Stimulated activated CD8-positive, alpha-beta memory T cell treated with anti-CD3 and anti-CD28 coated beads, Interleukin-2, amount 100 ng/mL, for 48 hours (primary cell): Measurements from ENCODE around the gene KIF2C.
"Not testable (repeated sequence)": the region's sequence is repeated elsewhere in the genome, so short reads cannot be mapped to it uniquely, and the experiment has no call there.

Experiments
- DNase-seq, 2 donors: peaks; one replicate each; pipeline ENCODE4 v3.0.0-alpha.2; 2020; ENCODE audit warnings: low read depth in 2 of 2

The KIF2C gene

DNA sequence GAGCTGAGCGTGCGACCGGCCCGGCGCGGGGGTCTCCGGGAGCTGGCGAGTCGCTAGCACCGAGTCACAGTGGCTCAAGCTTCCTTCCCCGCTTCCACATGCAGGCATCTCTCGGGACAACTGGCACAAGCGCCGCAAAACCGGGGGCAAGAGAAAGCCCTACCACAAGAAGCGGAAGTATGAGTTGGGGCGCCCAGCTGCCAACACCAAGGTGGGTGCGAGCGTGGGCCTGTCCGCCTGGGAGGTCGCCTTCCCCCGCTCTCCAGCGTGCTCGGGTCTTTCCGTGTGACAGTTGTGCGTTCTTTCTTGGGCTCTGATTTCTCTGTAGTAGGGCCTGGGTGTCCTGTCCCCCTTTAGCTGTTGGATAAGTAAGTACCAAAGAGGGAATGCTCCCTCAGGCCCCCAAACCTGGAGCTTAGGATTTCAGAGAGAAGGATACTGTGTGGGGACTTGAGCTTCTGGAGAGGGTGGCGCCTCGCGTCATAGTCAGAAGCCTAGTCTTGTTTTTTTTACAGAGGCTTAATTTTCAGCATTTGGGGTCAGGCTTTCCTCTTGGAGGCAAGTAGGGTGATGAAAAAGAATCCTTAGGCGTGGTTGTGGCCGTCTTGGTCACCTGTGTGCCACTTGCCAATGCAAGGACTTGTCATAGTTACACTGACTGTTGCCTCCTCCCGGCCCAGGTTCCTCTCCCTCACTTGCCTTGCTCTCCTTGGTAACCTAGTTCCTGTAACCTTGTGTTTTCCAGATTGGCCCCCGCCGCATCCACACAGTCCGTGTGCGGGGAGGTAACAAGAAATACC lies 36.5 kb downstream of the KIF2C start:
- DNase-seq, result no peak

DNA sequence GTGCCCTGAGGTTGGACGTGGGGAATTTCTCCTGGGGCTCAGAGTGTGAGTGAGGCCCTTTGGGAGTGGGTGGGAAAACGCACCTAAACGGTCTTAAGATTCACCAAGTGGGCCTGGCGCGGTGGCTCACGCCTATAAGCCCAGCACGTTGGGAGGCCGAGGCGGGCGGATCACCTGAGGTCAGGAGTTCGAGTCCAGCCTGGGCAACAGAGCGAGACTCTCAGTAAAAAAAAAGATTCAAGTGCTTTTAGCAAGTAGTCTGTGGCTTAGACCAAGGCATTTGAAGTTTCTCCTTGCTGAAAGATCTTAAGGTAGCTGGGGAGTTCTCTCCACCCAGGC lies 37.1 kb downstream of the KIF2C start:
- no peak for DNase-seq

DNA sequence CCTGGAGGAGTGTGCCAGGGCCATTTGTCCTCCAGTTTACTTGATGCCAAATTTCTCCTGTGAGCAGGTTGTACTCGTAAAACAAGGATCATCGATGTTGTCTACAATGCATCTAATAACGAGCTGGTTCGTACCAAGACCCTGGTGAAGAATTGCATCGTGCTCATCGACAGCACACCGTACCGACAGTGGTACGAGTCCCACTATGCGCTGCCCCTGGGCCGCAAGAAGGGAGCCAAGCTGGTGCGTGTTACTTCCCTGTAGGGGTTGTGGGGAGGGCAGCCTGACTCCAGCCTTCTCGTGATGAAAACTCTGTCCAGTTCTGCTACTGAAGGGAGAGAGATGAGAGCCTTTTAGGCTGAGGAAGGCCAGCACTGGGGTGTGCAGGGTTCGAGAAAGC lies 37.9 kb downstream of the KIF2C start:
- DNase-seq, result no peak

DNA sequence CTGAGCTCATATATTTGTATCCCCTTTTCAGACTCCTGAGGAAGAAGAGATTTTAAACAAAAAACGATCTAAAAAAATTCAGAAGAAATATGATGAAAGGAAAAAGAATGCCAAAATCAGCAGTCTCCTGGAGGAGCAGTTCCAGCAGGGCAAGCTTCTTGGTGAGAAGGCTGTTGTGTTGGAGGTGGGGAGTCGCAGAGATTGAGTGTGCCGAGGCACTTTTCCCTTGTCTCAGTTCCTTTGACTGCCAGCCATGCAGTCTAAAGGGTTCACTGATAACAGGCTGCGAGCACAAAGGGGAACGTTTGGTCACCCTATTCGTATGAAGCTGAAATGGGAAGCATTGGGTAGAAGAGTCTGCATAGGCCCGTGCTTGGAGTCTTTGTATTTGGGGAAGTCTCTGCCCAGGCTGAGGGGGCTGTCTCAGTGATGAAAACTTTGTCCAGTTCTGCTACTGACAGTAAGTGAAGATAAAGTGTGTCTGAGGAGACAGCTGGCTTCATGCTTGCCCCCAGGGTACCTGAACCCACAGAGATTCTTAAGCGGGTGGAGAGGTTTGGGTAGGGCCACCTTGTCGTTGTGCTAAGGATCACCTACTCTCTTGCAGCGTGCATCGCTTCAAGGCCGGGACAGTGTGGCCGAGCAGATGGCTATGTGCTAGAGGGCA lies 38.5 kb downstream of the KIF2C start:
- no peak for DNase-seq

DNA sequence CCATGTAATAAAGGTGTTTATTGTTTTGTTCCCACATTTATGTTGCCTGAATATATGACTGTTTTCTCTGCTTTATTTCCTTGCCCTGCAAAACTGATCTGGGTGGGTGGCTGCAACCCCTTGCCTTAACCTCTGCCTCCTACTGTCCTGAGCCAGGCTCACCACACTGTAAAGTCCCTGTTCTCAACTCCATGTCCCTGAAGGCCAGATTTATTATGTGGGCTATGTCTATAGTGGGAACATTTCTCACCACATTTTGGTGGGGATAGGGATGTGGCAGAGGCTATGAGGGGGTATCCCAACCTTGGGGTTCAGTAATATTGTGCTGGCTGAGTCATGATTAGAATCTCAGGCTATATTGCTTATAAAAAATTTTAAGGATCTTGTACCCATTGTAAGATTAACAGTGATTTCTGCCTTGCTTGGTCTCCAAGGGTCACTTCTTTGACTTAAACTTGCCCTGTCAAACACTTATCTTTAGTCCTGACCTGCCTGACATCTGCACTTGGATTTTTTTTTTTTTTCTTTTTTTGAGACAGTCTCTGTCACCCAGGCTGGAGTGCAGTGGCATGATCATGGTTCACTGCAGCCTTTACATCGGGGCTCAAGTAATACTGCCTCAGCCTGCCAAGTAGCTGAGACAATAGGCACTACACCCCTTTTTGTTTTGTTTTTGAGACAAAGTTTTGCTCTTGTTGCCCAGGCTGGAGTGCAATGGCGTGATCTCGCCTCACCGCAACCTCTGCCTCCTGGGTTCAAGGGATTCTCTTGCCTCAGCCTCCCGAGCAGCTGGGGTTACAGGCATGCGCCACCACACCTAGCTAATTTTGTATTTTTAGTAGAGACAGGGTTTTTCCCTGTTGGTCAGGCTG lies 39.3 kb downstream of the KIF2C start:
- no peak for DNase-seq

DNA sequence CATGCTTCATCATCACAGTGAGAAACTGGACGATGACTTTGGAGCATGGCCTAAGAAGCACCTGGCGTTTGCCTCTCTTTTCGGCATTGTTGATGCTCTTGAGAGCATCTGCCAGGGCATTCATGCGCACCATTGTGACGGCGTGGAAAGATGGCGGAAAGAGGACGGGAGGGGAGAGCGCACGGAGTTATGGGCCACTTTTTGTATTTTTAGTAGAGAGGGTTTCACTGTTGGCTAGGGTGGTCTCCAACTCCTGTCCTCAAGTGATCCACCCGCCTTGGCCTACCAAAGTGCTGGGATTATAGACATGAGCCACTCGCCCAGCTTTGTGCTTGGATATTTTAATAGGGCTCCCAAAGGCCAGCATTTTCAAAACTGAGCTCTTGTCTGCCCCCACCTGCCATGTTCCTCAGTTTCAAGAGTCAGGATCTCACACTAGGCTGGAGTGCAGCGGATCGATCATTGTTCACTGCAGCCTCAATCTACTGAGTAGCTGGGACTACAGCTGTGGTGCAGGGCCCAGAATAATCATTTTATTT lies 41.0 kb downstream of the KIF2C start:
- no peak for DNase-seq

DNA sequence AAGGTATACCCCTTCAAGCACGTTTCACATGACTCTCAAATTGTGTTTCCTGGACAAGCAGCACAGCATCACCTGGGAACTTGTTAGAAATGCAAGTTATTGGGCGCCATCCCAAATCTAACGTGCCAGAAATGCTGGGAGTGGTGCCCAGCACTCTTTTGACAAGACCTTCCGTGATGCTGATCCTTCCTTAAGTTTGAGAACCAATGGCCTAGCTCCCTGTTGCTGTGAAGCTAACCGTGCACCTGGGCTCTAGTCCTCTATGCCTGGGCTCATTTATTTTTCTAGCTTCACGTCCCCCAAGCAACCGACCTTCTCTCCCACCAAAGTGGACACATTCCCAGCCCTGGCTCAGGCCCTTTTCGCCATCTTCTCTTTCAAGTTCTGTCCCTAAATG lies 44.1 kb downstream of the KIF2C start:
- no peak for DNase-seq

DNA sequence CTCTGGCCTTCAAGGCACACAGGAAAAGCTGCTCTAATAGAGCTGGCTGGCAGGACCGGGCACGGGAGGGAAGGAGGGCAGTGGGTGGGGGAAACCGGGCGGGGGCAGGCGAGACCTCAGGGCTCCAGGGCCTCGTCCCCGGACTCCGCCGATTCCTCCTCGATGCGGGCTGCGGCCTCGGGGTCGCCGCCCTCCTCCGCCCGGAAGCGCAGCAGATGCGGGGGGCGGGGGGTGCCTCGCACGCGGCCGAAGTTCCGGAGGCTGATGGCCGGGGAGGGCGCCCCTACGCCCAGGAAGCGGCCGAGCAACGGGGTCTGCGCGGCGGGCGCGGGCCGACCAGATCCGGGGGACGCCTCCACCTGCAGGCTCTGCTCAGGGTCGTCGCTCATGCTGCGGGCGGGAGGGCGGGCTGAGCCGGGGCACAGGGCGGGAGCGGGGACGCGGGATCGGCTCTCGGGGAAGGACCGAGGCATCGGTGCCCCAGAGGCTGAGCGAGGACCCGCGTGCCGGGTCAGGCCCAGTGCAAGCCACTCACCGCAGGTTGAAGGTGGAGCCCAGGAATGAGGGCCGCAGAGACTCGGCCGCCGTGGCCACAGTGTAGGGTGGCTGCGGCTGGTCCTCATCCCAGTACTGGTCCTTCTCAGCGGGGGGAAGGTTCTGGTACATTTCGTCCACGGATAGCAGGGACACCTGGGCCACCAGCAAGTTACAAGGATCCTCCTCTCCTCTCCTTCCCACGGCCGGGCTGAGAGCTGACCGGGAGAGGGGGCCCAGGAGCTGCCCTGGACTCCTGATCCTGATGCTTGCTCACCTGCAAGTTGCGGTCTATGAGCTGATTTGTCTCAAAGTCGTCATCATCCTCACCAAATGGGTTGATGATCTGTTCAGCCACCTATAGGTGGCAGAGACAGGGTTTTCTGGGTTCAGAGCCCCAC lies 44.7 kb downstream of the KIF2C start:
- DNase-seq, result no peak

DNA sequence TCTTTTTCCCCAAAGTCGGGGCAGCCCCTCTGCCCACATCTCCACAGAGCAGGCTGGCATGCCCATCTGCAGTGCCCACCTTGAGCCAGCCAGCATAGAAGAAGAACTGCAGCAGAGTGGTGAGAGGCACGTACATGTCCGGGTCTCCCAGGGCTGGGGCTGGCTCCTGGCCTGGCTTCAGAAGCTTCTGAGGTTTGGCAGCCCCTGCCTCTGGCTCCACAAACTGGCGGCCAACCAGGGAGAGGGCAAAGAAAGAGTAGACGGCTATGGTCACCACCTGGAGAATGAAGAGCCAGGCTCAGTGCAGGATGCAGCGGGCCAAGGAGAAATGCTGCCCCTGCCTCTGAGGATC lies 45.4 kb downstream of the KIF2C start:
- DNase-seq, result no peak

DNA sequence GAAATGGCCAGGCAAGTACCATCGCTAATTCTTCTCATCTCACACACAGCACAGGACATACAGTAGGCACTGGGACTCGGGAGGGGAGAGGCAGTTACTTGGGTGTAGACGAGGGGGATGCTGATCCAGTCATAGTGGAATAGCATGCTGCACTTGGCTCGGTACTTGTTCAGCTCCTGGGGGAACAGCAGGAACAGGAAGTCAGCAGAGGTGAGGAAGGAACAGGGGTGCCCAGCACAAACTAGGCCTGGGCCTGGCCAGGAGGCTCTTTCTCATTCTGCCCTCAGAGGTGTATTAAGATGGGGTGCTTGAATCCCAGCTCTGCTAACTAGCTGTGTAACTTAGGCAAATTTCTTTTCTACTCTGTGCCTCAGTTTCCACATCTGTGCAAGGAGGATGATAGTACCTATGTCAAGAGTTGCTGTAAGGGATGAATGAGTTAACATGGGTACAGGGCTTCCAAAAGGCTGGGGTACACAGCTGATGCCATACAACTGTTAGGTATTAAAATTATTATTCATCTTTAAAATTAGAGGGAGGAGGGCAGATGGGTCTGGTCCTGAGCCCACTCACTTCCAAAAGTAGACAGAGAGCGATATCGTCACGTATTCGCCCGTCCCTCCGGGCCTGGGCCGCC lies 46.0 kb downstream of the KIF2C start:
- DNase-seq, result no peak

DNA sequence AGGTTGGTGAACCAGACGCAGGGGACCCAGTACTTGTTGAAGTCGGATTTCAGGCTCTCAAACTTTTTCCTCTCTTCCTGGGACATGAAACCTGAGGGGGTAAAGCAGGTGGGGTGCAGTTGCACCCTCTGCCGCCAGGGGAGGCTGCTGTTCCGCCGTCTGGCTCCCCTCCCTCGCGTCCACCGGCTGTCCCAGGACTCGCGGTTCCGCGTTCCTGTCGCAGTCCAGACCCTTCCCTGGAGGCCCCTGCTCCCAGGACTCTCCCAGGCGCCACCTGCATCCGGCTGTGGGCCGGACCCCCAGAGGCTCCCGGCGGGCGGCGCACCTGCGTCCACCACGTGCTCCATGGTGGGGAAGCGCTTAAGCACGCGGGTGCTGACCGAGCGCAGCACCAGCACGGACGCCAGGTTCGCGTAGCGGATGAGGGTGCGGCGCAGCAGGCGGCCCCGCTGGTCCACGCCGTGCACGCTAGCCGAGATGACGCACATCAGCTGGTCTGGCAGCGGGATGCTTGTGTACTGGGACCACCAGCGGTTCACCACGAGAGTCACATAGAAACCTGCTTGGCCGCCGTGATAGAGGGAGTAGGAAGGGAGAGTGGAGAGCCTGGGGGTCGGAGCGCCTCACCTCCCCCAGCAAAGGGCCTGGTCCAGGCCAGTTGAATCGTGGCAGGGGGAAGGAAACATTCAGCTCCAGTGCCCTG lies 46.7 kb downstream of the KIF2C start:
- peak; percentile 55 to 70 for DNase-seq

DNA sequence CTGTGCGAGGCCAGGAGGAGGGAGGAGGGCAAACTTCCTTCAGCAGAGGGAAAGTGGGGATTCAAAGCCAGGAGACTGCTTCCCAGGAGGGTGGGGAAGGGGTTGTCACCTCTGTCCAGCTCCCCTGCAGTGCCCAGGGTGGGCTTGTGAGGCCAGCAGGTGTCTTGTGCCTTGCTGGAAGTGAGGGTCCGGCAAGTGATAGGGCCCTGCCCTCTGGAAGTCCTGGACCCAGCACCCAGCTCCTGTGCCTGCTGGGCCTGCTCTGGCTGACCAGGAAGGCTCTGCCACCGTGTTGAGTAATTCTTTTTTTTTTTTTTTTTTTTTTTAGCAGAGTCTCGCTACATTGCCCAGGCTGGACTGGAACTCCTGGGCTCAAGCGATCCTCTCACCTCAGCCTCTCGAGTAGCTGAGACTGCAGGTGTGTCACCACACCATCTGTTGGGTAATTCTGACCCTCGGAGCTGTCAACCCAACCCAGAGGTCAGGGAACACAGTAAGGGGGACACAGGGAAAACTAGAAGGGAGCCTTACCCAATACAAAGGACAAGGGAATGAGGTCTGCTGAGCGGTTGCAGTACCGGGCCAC lies 47.3 kb downstream of the KIF2C start:
- DNase-seq, result no peak

DNA sequence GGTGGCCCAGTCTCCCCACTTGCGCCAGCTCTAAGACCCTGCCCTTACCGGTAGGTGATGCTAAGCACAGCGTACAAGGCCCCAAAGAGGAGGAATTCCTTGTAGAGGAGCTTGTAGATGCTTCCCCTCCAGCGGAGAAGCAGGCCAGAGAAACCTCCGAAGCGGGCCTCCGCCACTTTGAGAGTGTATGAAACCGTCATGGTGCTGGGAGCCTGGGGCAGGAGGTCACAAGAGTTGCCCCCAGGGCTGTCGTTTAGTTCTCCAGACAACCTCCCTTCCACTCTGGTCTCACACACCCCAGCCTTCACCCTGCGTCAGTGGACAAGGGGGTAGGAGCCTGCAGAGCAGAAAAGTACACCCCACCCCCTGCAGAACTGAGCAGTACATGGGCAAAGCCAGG lies 47.9 kb downstream of the KIF2C start:
- no peak for DNase-seq

DNA sequence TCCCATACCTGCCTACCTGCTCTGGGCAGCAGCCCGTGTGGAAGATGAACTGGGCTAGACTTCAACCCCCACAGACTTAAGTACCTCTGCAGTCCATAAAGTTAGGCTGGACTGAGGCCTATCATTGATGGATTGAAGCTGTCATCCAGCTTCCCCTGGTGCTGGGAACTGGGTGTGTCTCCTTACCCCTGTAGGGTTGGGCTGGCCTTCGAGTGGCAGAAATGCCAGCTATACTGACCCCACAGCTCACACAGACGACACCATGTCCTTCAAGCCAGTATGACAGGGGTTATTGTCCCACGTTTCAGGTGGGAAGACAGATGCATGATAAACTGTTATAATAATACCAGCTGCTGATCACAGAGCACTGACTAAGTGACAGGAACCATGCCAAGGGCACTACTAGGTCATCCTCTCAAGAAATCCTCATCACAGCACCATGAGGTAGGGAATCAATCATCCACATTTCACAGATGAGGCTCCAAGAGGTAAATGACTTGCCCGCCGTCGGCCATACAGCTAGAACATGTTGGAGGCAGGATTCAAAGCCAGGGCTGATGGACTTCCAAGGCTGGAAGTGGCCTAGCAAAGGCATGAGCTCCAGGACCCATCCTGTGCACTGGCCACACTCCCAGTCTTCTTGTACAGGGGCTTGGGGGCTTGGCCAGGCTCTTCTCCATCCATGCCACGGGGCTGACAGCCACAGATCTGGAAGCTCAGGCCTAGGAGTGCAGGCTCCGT lies 48.7 kb downstream of the KIF2C start, which contains the start of gene BEST4:
TSS of gene BEST4 (minus strand) at position 51 of the 741 bp plus-strand sequence. CDS start 465 bp downstream, outside the sequence.
- no peak for DNase-seq

DNA sequence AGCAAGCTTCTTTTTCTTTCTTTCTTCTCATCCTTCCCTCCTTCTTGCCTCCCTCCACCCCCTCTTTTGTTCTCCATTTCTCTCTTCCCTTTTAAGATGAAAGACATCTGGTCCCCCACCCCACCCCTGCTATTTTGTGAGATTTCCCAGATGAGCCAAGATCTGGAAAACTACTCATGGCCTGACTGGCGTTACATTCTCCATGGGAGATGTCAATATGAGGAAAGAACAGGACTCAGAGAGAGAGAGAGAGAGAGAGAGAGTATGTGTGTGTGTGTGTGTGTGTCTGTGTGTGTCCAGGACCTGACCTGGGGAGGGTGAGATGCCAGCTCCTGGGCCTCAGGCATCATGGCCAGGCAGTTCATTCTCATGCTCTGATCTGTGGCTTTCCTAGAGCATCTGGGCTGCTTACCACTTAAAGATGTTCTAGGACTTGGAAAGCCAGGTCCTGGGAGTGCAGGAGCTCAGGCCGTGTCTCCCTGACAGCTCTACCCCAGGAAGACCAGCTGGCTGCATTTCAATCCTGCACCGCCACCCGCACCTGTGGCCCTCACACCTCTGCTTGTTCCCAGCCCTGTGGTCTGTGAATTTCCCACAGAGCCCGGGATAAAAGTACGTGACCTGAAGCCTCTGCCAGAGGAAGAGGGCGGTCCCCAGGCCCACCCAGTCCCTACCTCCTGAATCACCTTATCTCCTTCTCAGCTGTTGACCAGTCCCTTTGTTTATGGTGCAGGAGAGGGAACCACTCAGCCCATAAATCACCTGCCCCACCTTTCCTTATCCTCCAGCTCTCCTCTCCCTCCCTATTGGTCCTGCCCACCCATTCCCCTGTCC lies 51.5 kb downstream of the KIF2C start:
- no peak for DNase-seq

DNA sequence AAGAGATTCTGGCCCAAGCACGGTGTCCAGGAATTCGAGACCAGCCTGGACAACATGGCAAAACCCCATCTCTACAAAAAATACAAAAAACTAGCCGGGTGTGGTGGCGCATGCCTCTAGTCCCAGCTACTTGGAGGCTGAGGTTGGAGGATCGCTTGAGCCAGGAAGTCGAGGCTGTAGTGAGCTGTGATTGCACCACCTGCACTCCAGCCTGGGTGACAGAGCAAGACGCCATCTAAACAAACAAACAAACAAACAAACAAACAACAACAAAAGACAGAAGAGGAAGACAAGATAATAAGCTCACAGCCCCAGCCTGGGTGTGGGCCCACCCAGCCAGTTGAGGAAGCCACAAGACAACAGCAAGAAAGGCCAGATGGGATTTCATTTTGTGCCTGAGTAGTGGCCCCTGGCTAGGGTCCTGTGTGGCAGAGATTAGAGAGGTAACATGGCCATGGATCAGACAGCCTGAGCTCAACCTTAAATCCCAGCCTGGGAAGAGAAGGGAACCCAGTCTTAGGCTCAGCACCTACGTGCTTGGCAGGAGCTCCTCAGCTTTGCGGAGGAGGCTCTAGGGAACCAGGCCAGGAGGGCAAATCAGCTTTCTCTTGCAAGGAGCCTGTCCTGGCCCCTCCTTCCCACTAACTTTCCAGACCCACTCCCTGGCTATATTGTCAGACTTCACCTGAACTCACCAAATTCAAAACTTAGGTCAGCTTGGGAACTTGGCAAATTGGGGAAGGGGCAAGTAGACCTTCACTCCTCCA lies 53.3 kb downstream of the KIF2C start:
- DNase-seq, result no peak

DNA sequence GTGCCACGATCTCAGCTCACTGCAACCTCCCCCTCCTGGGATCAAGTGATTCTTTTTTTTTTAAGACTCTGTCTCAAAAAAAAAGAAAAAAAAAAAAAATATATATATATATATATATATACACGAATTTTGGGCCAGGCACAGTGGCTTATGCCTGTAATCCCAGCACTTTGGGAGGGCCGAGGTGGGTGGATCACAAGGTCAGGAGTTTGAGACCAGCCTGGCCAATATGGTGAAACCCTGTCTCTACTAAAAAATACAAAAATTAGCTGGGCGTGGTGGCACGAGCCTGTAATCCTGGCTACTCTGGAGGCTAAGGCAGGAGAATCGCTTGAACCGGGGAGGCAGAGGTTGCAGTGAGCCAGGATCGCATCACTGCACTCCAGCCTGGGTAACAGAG lies 58.2 kb downstream of the KIF2C start:
- DNase-seq, result not testable (repeated sequence)
